MV-4-11 (cell line): ENCODE measurements around the gene A2ML1.
"Not testable (repeated sequence)": the region's sequence is repeated elsewhere in the genome, so short reads cannot be mapped to it uniquely, and the experiment has no call there.

ENCODE experiments used
- DNase-seq: peaks from one replicate; lab custom pipeline; 2025; lab: John Stamatoyannopoulos, UW

The A2ML1 gene

GRCh38 chr12:8906266-8907180 is 84.1 kb downstream of the A2ML1 start:
- DNase-seq: peak; percentile 60

- no peak for DNase-seq
These were observed 85.1 kb downstream of the A2ML1 start for GRCh38 chr12:8907513-8907912.

GRCh38 chr12:8909752-8910151 is 87.3 kb downstream of the A2ML1 start:
- DNase-seq: no peak

- no peak for DNase-seq
These were observed 89.3 kb downstream of the A2ML1 start for GRCh38 chr12:8911606-8912268.

GRCh38 chr12:8912914-8913313 is 90.5 kb downstream of the A2ML1 start:
- no peak for DNase-seq

- no peak for DNase-seq
These were observed 91.2 kb downstream of the A2ML1 start for GRCh38 chr12:8913702-8914032.

GRCh38 chr12:8914033-8914715 is 91.8 kb downstream of the A2ML1 start, which contains the start of gene PHC1:
Gene PHC1 (plus strand): TSS chr12:8914509. CDS start chr12:8917678, 3,169 bp downstream.
- peak; percentile 8 for DNase-seq

- no peak for DNase-seq
These were observed 92.5 kb downstream of the A2ML1 start for GRCh38 chr12:8914716-8915526.

- DNase-seq: no peak
These were observed 93.7 kb downstream of the A2ML1 start for GRCh38 chr12:8916154-8916553.

- no peak for DNase-seq
These were observed 94.6 kb downstream of the A2ML1 start for GRCh38 chr12:8917031-8917430.

- no peak for DNase-seq
These were observed 95.3 kb downstream of the A2ML1 start for GRCh38 chr12:8917751-8918150.

- DNase-seq: not testable (repeated sequence)
These were observed 97.2 kb downstream of the A2ML1 start for GRCh38 chr12:8919643-8920042.

GRCh38 chr12:8922544-8922943 is 100.1 kb downstream of the A2ML1 start:
- no peak for DNase-seq
